Endodermal cell (in vitro differentiated cells): ENCODE results near the gene PIP5K1C. TPM values are rescaled to one million over a fixed set of nuclear protein-coding genes. Genes with fewer than 3 reads are reported as not detected.

Source experiments
- DNase-seq: peaks from one replicate; pipeline ENCODE4 v3.0.0-alpha.2; 2017
- H3K27ac ChIP-seq: 2 replicates; pipeline ENCODE4 v1.5.1; 2013; ENCODE audit warnings: mild to moderate bottlenecking, low read depth, low read length, moderate library complexity
- H3K27me3 ChIP-seq: 2 replicates; pipeline ENCODE4 v1.6.1; 2013; ENCODE audit warnings: mild to moderate bottlenecking, low read length, moderate library complexity; ENCODE audit not compliant: insufficient read depth, control insufficient read depth, poor library complexity, severe bottlenecking
- H3K36me3 ChIP-seq: 2 replicates; pipeline ENCODE4 v1.7.0; 2013; ENCODE audit warnings: mild to moderate bottlenecking, low read length, moderate library complexity; ENCODE audit not compliant: control insufficient read depth, insufficient read depth
- H3K4me1 ChIP-seq: one replicate; pipeline ENCODE4 v1.7.0; 2013; ENCODE audit warnings: low read length; ENCODE audit not compliant: control insufficient read depth, insufficient read depth
- H3K4me3 ChIP-seq: 2 replicates; pipeline ENCODE4 v1.5.1; 2013; ENCODE audit warnings: mild to moderate bottlenecking, low read length, moderate library complexity
- H3K9ac ChIP-seq: 2 replicates; pipeline ENCODE4 v1.6.1; 2013; ENCODE audit warnings: mild to moderate bottlenecking, low read length, moderate library complexity; ENCODE audit not compliant: poor library complexity, severe bottlenecking; ENCODE audit errors: extremely low read depth
- H3K9me3 ChIP-seq: 2 replicates; pipeline ENCODE4 v1.6.1; 2013; ENCODE audit warnings: mild to moderate bottlenecking, low read length, moderate library complexity; ENCODE audit not compliant: control insufficient read depth
- H3K27ac Mint-ChIP-seq: 2 replicates; pipeline ENCODE4 v1.8.0; 2020; ENCODE audit warnings: mixed read lengths
- H3K27me3 Mint-ChIP-seq: 2 replicates; pipeline ENCODE4 v1.8.0; 2021; ENCODE audit warnings: mild to moderate bottlenecking, mixed read lengths; ENCODE audit not compliant: insufficient read depth
- H3K36me3 Mint-ChIP-seq: 2 replicates; pipeline ENCODE4 v1.8.0; 2020; ENCODE audit warnings: low read depth, mixed read lengths
- H3K4me1 Mint-ChIP-seq: 2 replicates; pipeline ENCODE4 v1.8.0; 2020; ENCODE audit warnings: mixed read lengths
- H3K4me3 Mint-ChIP-seq: 2 replicates; pipeline ENCODE4 v1.8.0; 2020; ENCODE audit warnings: mild to moderate bottlenecking, moderate library complexity, mixed read lengths
- H3K9me3 Mint-ChIP-seq: 2 replicates; pipeline ENCODE4 v1.8.0; 2020; ENCODE audit warnings: mild to moderate bottlenecking, mixed read lengths
- WGBS, 2 experiments: methylation state at CpG; one replicate each; pipeline versions ENCODE4 v1.1.5 to v1.1.7; 2013; ENCODE audit warnings: missing lambda C conversion rate in 2 of 2, mixed read lengths in 1 of 2; ENCODE audit not compliant: insufficient coverage in 1 of 2, insufficient read length in 1 of 2; 5-methylcytosine and 5-hydroxymethylcytosine counted together
- total RNA-seq, 2 donors: library from RNA; stranded (reverse); fragmentation: NEBNext Ultra II Directional in 1 of 2; extraction: Animal tissue kit (Norgen Biotek cat#: 25700) in 1 of 2; gene quantifications; 2 replicates in 1 of 2; 3 replicates in 1 of 2; pipeline ENCODE4 v1.2.1, GENCODE V29; 2021
- TF ChIP-seq, protein P1 (sequence below): fragments of 200-600 bp; sonication (generic); conservative IDR thresholded peaks from 2 replicates; pipeline ENCODE4 v1.5.0; 2021; ENCODE audit warnings: antibody characterized with exemption, mild to moderate bottlenecking

Gene PIP5K1C
- total RNA-seq, 2 donors from 2014 or later = 43.5 to 51.5 TPM

- Mint-ChIP-seq H3K9me3 (no peaks in the 10 kb centered on the region), H3K27me3 (no peaks in the 10 kb centered on the region), H3K36me3 (peaks cover 16% of the 10 kb centered on the region), H3K27ac (no peak overlapping the region), H3K4me3 (no peak overlapping the region), H3K4me1 (no peaks in the 10 kb centered on the region)
- Histone ChIP-seq H3K9ac (no peak overlapping the region), H3K4me3 (no peak overlapping the region), H3K9me3 (no peaks in the 10 kb centered on the region), H3K4me1 (no peaks in the 10 kb centered on the region), H3K36me3 (peaks cover 15% of the 10 kb centered on the region), H3K27ac (no peak overlapping the region), H3K27me3 (no peaks in the 10 kb centered on the region)
- 93 to 96% methylated on average over 18 to 31 of the region's 31 CpGs for WGBS, 2 experiments
- no peak for DNase-seq
- TF ChIP-seq, protein P1, sequence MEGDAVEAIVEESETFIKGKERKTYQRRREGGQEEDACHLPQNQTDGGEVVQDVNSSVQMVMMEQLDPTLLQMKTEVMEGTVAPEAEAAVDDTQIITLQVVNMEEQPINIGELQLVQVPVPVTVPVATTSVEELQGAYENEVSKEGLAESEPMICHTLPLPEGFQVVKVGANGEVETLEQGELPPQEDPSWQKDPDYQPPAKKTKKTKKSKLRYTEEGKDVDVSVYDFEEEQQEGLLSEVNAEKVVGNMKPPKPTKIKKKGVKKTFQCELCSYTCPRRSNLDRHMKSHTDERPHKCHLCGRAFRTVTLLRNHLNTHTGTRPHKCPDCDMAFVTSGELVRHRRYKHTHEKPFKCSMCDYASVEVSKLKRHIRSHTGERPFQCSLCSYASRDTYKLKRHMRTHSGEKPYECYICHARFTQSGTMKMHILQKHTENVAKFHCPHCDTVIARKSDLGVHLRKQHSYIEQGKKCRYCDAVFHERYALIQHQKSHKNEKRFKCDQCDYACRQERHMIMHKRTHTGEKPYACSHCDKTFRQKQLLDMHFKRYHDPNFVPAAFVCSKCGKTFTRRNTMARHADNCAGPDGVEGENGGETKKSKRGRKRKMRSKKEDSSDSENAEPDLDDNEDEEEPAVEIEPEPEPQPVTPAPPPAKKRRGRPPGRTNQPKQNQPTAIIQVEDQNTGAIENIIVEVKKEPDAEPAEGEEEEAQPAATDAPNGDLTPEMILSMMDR = peak; percentile 4
Measured at GRCh38 chr19:3618811-3619630, 81.2 kb downstream of the PIP5K1C start.

DNA sequence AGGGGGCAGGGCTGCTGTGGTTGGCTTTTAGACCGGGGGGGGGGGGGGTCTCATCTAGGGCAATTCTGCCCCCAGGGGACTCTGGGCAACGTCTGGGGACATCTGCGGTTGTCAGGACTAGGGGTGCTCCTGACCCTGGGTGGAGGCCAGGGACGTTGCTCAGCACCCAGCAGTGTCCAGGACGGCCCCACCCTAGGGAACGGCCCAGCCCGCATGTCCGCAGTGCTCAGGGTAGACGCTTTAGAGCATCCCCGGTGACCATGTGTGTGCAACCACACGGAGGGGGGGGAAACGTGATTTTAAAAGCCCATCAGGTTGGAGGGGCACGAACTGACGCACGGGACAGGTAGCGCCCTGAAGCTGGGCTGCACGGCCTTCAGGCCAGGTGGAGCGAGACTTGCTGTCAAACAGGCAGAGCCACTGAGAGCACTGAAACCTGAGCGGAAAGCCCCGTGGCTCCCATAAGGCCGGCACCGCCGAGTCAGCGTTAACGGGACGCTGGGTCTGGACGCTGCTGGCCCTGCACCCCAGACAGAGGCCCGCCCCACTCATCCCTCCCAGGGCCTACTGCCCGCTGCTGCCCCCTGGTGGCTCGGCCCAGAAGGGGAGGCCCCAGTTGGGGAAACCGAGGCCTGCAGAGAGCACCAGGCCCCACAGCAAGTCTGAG is 82.0 kb downstream of the PIP5K1C start:
- Mint-ChIP-seq H3K4me1 (no peaks in the 10 kb centered on the region), H3K4me3 (no peak overlapping the region), H3K36me3 (peaks cover 21% of the 10 kb centered on the region), H3K27me3 (no peaks in the 10 kb centered on the region), H3K9me3 (no peaks in the 10 kb centered on the region), H3K27ac (no peak overlapping the region)
- DNase-seq = peak; percentile 89
- no peaks in the 10 kb centered on the region for H3K4me1 ChIP-seq
- H3K27me3 ChIP-seq = no peaks in the 10 kb centered on the region
- peaks cover 15% of the 10 kb centered on the region for H3K36me3 ChIP-seq
- no peak overlapping the region for H3K9ac ChIP-seq
- TF ChIP-seq, protein P1 = peak; percentile 94
- H3K27ac ChIP-seq = no peak overlapping the region
- no peaks in the 10 kb centered on the region for H3K9me3 ChIP-seq
- WGBS, 2 experiments = 83 to 84% methylated on average over 24 to 31 of the region's 31 CpGs
- no peak overlapping the region for H3K4me3 ChIP-seq

DNA sequence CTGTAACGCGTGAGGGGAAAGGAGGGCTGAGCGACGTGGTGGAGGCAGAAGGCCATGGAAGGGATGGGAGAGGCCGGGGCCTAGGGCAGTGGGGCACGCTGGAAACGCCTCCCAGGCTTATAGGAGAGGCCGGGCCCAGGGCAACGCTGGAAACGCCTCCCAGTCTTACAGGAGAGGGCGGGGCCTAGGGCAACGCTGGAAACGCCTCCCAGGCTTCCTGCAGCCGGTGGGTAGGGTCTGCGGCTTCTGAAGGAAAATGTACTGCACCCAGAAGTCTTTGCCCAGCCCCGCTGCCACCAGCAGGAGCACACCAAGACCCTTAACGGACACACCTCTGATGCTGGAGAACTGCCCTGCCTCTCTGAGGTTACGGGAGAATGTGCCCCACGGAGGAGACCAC is 82.8 kb downstream of the PIP5K1C start:
- H3K27ac Mint-ChIP-seq = no peak overlapping the region

More for the DNA sequence above, 82.8 kb downstream of the PIP5K1C start:
- Mint-ChIP-seq H3K4me1 (no peaks in the 10 kb centered on the region), H3K4me3 (no peak overlapping the region), H3K27me3 (no peaks in the 10 kb centered on the region), H3K36me3 (peaks cover 15% of the 10 kb centered on the region), H3K9me3 (no peaks in the 10 kb centered on the region)
- no peaks in the 10 kb centered on the region for H3K27me3 ChIP-seq
- peak; percentile 78 for DNase-seq
- TF ChIP-seq, protein P1 = no peak
- H3K36me3 ChIP-seq = peaks cover 13% of the 10 kb centered on the region
- H3K27ac ChIP-seq = no peak overlapping the region
- no peak overlapping the region for H3K9ac ChIP-seq
- no peaks in the 10 kb centered on the region for H3K9me3 ChIP-seq
- WGBS, 2 experiments = 87 to 89% methylated on average over 9 to 19 of the region's 19 CpGs
- no peaks in the 10 kb centered on the region for H3K4me1 ChIP-seq
- H3K4me3 ChIP-seq = no peak overlapping the region
